CD4-positive, alpha-beta T cell (primary cell): ENCODE results near the gene ACKR2. TPM values are rescaled to one million over a fixed set of nuclear protein-coding genes. Genes with fewer than 3 reads are reported as not detected.

Experiments
- ATAC-seq: fragments of 200-7000 bp; cut with Tn5 transposase; one replicate; pipeline ENCODE4 v1.10.0; 2022; ENCODE audit warnings: mild to moderate bottlenecking; ENCODE audit not compliant: poor library complexity
- CTCF ChIA-PET: fragments of 350-600 bp; sonication (Branson Sonifier 250); formaldehyde crosslinking; loops from one replicate; lab custom pipeline; 2021; ENCODE audit warnings: antibody characterized with exemption, inconsistent platforms; lab: Charles Lee
- POLR2A ChIA-PET: fragments of 350-600 bp; sonication (Branson Sonifier 250); formaldehyde crosslinking; loops from one replicate; lab custom pipeline; 2021; ENCODE audit warnings: antibody characterized with exemption, inconsistent platforms; lab: Charles Lee
- DNase-seq, 14 experiments: peaks; one replicate each; pipeline ENCODE4 v3.0.0-alpha.2; 2013 to 2020; ENCODE audit warnings: mixed read lengths in 2 of 14
- H3K27ac ChIP-seq, 2 donors: one replicate each; pipeline versions ENCODE4 v1.5.1 to v1.7.0; 2013; ENCODE audit warnings: low read length in 2 of 2, low read depth in 1 of 2, mild to moderate bottlenecking in 1 of 2
- H3K27me3 ChIP-seq, 2 experiments: 1 replicate in 1 of 2; 2 replicates in 1 of 2; pipeline versions ENCODE4 v1.6.1 to v1.7.0; 2013; ENCODE audit warnings: low read length in 2 of 2, control low read depth in 1 of 2, mild to moderate bottlenecking in 1 of 2, moderate library complexity in 1 of 2; ENCODE audit not compliant: insufficient read depth in 2 of 2, control insufficient read depth in 1 of 2
- H3K36me3 ChIP-seq: one replicate; pipeline ENCODE4 v1.6.1; 2013; ENCODE audit warnings: low read length, control low read depth; ENCODE audit not compliant: insufficient read depth
- H3K4me1 ChIP-seq: one replicate; pipeline ENCODE4 v1.6.1; 2013; ENCODE audit warnings: low read length, control low read depth; ENCODE audit not compliant: insufficient read depth
- H3K4me3 ChIP-seq: one replicate; pipeline ENCODE4 v1.5.1; 2013; ENCODE audit warnings: mild to moderate bottlenecking, low read length, moderate library complexity
- H3K9me3 ChIP-seq, 2 experiments: 1 replicate in 1 of 2; 2 replicates in 1 of 2; pipeline versions ENCODE4 v1.6.1 to v1.7.0; 2013; ENCODE audit warnings: low read length in 2 of 2, mild to moderate bottlenecking in 2 of 2, control low read depth in 1 of 2, moderate library complexity in 1 of 2; ENCODE audit not compliant: control insufficient read depth in 1 of 2, insufficient read depth in 1 of 2
- H3K27ac Mint-ChIP-seq: one replicate; pipeline ENCODE4 v1.8.0; 2020; ENCODE audit warnings: mixed read lengths
- H3K27me3 Mint-ChIP-seq: one replicate; pipeline ENCODE4 v1.8.0; 2021; ENCODE audit warnings: mixed read lengths
- H3K36me3 Mint-ChIP-seq: one replicate; pipeline ENCODE4 v1.8.0; 2021; ENCODE audit warnings: low read depth, mixed read lengths
- H3K4me1 Mint-ChIP-seq: one replicate; pipeline ENCODE4 v1.8.0; 2021; ENCODE audit warnings: low read depth, mixed read lengths
- H3K4me3 Mint-ChIP-seq: one replicate; pipeline ENCODE4 v1.8.0; 2020; ENCODE audit warnings: mild to moderate bottlenecking, mixed read lengths
- H3K9me3 Mint-ChIP-seq: one replicate; pipeline ENCODE4 v1.8.0; 2020; ENCODE audit warnings: mixed read lengths
- CTCF ChIP-seq: fragments of 200-600 bp; IDR thresholded peaks from one replicate; pipeline ENCODE4 v1.8.0; 2022; ENCODE audit warnings: antibody characterized with exemption, mild to moderate bottlenecking
- intact Hi-C, 2 experiments: fragments of 100-400 bp; cut with DNase I in 1 of 2; cut with micrococcal nuclease in 1 of 2; formaldehyde crosslinking; loops; one replicate each; pipeline versions ENCODE4 v1.15.1 to v1.9.0; 2023 to 2025; cut with DNase I, micrococcal nuclease
- total RNA-seq, 174 experiments: library from RNA in 2 of 174; stranded (reverse) in 2 of 174; gene quantifications; one replicate each; pipeline ENCODE4 v1.2.3 and lab custom pipeline; 2021 to 2026

ACKR2 gene
- total RNA-seq, 2 experiments from 2014 or later: 0.42 TPM; not detected in 1

- peaks cover 48% of the 10 kb centered on the region for H3K27me3 Mint-ChIP-seq
- no peak for TF ChIP-seq CTCF
- H3K36me3 ChIP-seq: no peaks in the 10 kb centered on the region
- peaks cover 14% of the 10 kb centered on the region for H3K4me1 ChIP-seq
- DNase-seq (no peak), ATAC-seq (peak; percentile 34)
- H3K27ac ChIP-seq: no peak overlapping the region
- H3K4me1 Mint-ChIP-seq: peaks cover 18% of the 10 kb centered on the region
- H3K4me3 ChIP-seq: peak overlapping the region; percentile 40
- ChIA-PET CTCF (no interaction called here), POLR2A (no interaction called here)
- H3K36me3 Mint-ChIP-seq: peaks cover 21% of the 10 kb centered on the region
- H3K4me3 Mint-ChIP-seq: peak overlapping the region; percentile 85
- intact Hi-C loops: no loop called here
- peaks cover 8% of the 10 kb centered on the region for H3K9me3 Mint-ChIP-seq
- peaks cover 18 to 23% of the 10 kb centered on the region in 2 experiments for H3K27me3 ChIP-seq
- H3K9me3 ChIP-seq: peaks cover 0 to 22% of the 10 kb centered on the region in 2 experiments
- no peak overlapping the region for H3K27ac Mint-ChIP-seq
Observed at GRCh38 chr3:42905740-42906069, 96.5 kb downstream of the ACKR2 start.

GRCh38 chr3:42906070-42906847 is 97.0 kb downstream of the ACKR2 start, which contains the start of gene ZNF662:
TSS of gene ZNF662 (plus strand) at chr3:42906142. CDS start at chr3:42908115, 1,973 bp downstream.
- DNase-seq: peak in 10 of 14 experiments; percentile 0 to 41 (median 18)
- H3K9me3 Mint-ChIP-seq: peaks cover 8% of the 10 kb centered on the region
- no peak for TF ChIP-seq CTCF
- peaks cover 48% of the 10 kb centered on the region for H3K27me3 Mint-ChIP-seq
- peak; percentile 52 for ATAC-seq
- intact Hi-C loops: no loop called here
- Histone ChIP-seq H3K4me1 (peaks cover 14% of the 10 kb centered on the region), H3K36me3 (no peaks in the 10 kb centered on the region), H3K9me3 (peaks cover 0 to 22% of the 10 kb centered on the region in 2 experiments), H3K27ac (no peak within 1 kb of the TSS), H3K4me3 (peak within 1 kb of the TSS; percentile 40), H3K27me3 (peaks cover 18 to 23% of the 10 kb centered on the region in 2 experiments)
- ChIA-PET POLR2A (no interaction called here), CTCF (no interaction called here)
- H3K4me1 Mint-ChIP-seq: peaks cover 18% of the 10 kb centered on the region
- H3K27ac Mint-ChIP-seq: no peak within 1 kb of the TSS
- peak within 1 kb of the TSS; percentile 85 for H3K4me3 Mint-ChIP-seq
- H3K36me3 Mint-ChIP-seq: peaks cover 27% of the 10 kb centered on the region

- H3K4me3 ChIP-seq: peak overlapping the region; percentile 40
- H3K27ac ChIP-seq: no peak overlapping the region
- intact Hi-C loops: no loop called here
- peaks cover 0 to 22% of the 10 kb centered on the region in 2 experiments for H3K9me3 ChIP-seq
- Mint-ChIP-seq H3K9me3 (peaks cover 8% of the 10 kb centered on the region), H3K36me3 (peaks cover 32% of the 10 kb centered on the region), H3K4me3 (peak overlapping the region; percentile 36), H3K4me1 (peaks cover 18% of the 10 kb centered on the region), H3K27ac (no peak overlapping the region), H3K27me3 (peaks cover 48% of the 10 kb centered on the region)
- H3K36me3 ChIP-seq: no peaks in the 10 kb centered on the region
- DNase-seq (no peak), ATAC-seq (no peak)
- TF ChIP-seq CTCF: no peak
- POLR2A ChIA-PET: no interaction called here
- H3K27me3 ChIP-seq: peaks cover 18 to 23% of the 10 kb centered on the region in 2 experiments
- CTCF ChIA-PET: no interaction called here
- H3K4me1 ChIP-seq: peaks cover 14% of the 10 kb centered on the region
Observed at GRCh38 chr3:42906848-42907183, 97.6 kb downstream of the ACKR2 start.
